Upper lobe of left lung (tissue), 6 donors: ENCODE data around the gene EVC2. TPM values are rescaled to one million over a fixed set of nuclear protein-coding genes. Genes with fewer than 3 reads are reported as not detected.

Experiments used
- ATAC-seq, 2 donors: fragments of 200-7000 bp; cut with Tn5 transposase; one replicate each; pipeline ENCODE4 v1.9.1; 2022; ENCODE audit warnings: mild to moderate bottlenecking in 2 of 2, moderate library complexity in 2 of 2; ENCODE audit not compliant: low FRiP score in 2 of 2
- DNase-seq, 2 donors: peaks; one replicate each; pipeline ENCODE4 v3.0.0-alpha.2; 2019 to 2020
- H3K27ac ChIP-seq, 4 donors: fragments of 200-600 bp; sonication (generic); one replicate each; pipeline ENCODE4 v1.5.1; 2016 to 2019
- H3K27me3 ChIP-seq, 4 donors: fragments of 200-600 bp; sonication (generic); one replicate each; pipeline ENCODE4 v1.5.1; 2017 to 2019
- H3K36me3 ChIP-seq, 4 donors: fragments of 200-600 bp; sonication (generic); one replicate each; pipeline ENCODE4 v1.5.1; 2016 to 2019
- H3K4me1 ChIP-seq, 4 donors: fragments of 200-600 bp; sonication (generic); one replicate each; pipeline ENCODE4 v1.5.1; 2018 to 2019
- H3K4me3 ChIP-seq, 4 donors: fragments of 200-600 bp; sonication (generic); one replicate each; pipeline ENCODE4 v1.5.1; 2017 to 2019; ENCODE audit warnings: mild to moderate bottlenecking in 2 of 4, moderate library complexity in 1 of 4
- H3K9me3 ChIP-seq, 4 donors: fragments of 200-600 bp; sonication (generic); one replicate each; pipeline ENCODE4 v1.5.1; 2018 to 2019
- CTCF ChIP-seq, 6 experiments: fragments of 450-650 bp in 4 of 6; fragments of 200-600 bp in 2 of 6; sonication (generic) in 2 of 6; IDR thresholded peaks; one replicate each; pipeline ENCODE4 v1.5.1; 2016 to 2019; ENCODE audit warnings: antibody characterized with exemption in 6 of 6
- EP300 ChIP-seq, 4 donors: sonication (generic); formaldehyde crosslinking; IDR thresholded peaks; one replicate each; pipeline ENCODE4 v1.5.1; 2017; ENCODE audit warnings: antibody characterized with exemption in 4 of 4, control low read depth in 2 of 4
- POLR2A ChIP-seq, 4 donors: fragments of 450-650 bp; IDR thresholded peaks; one replicate each; pipeline ENCODE4 v1.5.1; 2016 to 2017; ENCODE audit warnings: antibody characterized with exemption in 4 of 4, mild to moderate bottlenecking in 2 of 4
- POLR2AphosphoS5 ChIP-seq, 2 donors: sonication (generic); formaldehyde crosslinking; IDR thresholded peaks; one replicate each; pipeline ENCODE4 v1.5.1; 2017; ENCODE audit warnings: antibody characterized with exemption in 2 of 2
- WGBS, 2 donors: methylation state at CpG; one replicate each; pipeline ENCODE4 v1.1.5; 2017 to 2018; 5-methylcytosine and 5-hydroxymethylcytosine counted together
- total RNA-seq, 6 donors: library from RNA; depleted of rRNA in 4 of 6; stranded (reverse); fragments of >200 nt in 4 of 6; gene quantifications; one replicate each; pipeline versions ENCODE4 v1.1.0 to v1.2.1, GENCODE V29; 2016 to 2021
- donor health status: DM: no; HTN: no; CAD: no; lungs with moderate emphysema.
- donor health status: DM: no; HTN: yes; CAD: no; lungs with severe emphysema.

EVC2 gene
- total RNA-seq, 6 donors from 2014 or later, result 3.2 to 26.2 (median 5.6) TPM

GRCh38 chr4:5539584-5539983 is 168.8 kb downstream of the EVC2 start:
- Histone ChIP-seq H3K36me3 (no peaks in the 10 kb centered on the region), H3K27ac (no peak overlapping the region), H3K4me1 (no peaks in the 10 kb centered on the region), H3K4me3 (no peak overlapping the region), H3K27me3 (no peaks in the 10 kb centered on the region), H3K9me3 (no peaks in the 10 kb centered on the region)
- ATAC-seq (no peak), DNase-seq (no peak)
- no peak for TF ChIP-seq EP300 (IDR thresholded peaks at IDR 0.05)
- no peak for TF ChIP-seq POLR2A (IDR thresholded peaks at IDR 0.05)
- no peak for TF ChIP-seq POLR2AphosphoS5 (IDR thresholded peaks at IDR 0.05)
- no peak for TF ChIP-seq CTCF (IDR thresholded peaks at IDR 0.05)
- 90 to 95% methylated on average over 2 of the region's 2 CpGs for WGBS, 2 donors

- Histone ChIP-seq H3K27ac (no peak overlapping the region), H3K4me3 (no peak overlapping the region), H3K27me3 (no peaks in the 10 kb centered on the region), H3K36me3 (no peaks in the 10 kb centered on the region), H3K4me1 (no peaks in the 10 kb centered on the region), H3K9me3 (no peaks in the 10 kb centered on the region)
- no peak for ATAC-seq
- 85 to 90% methylated on average over 2 of the region's 2 CpGs for WGBS, 2 donors
- TF ChIP-seq CTCF (IDR thresholded peaks at IDR 0.05) (no peak), POLR2AphosphoS5 (IDR thresholded peaks at IDR 0.05) (no peak), EP300 (IDR thresholded peaks at IDR 0.05) (no peak), POLR2A (IDR thresholded peaks at IDR 0.05) (no peak)
- no peak for DNase-seq
Observed at GRCh38 chr4:5532100-5532499, 176.3 kb downstream of the EVC2 start.

GRCh38 chr4:5528031-5528436 is 180.3 kb downstream of the EVC2 start:
- H3K9me3 ChIP-seq, result no peaks in the 10 kb centered on the region
- H3K4me1 ChIP-seq, result peaks cover 0 to 3% (median 0%) of the 10 kb centered on the region in 4 donors
- H3K4me3 ChIP-seq, result no peak overlapping the region
- no peaks in the 10 kb centered on the region for H3K27me3 ChIP-seq
- DNase-seq (no peak), ATAC-seq (no peak)
- TF ChIP-seq POLR2A (IDR thresholded peaks at IDR 0.05) (no peak), EP300 (IDR thresholded peaks at IDR 0.05) (no peak), CTCF (IDR thresholded peaks at IDR 0.05) (no peak), POLR2AphosphoS5 (IDR thresholded peaks at IDR 0.05) (no peak)
- no peak overlapping the region for H3K27ac ChIP-seq
- 94 to 95% methylated on average over 4 of the region's 4 CpGs for WGBS, 2 donors
- H3K36me3 ChIP-seq, result no peaks in the 10 kb centered on the region

GRCh38 chr4:5527211-5527610 is 181.1 kb downstream of the EVC2 start:
- TF ChIP-seq EP300 (IDR thresholded peaks at IDR 0.05) (no peak), CTCF (IDR thresholded peaks at IDR 0.05) (no peak), POLR2A (IDR thresholded peaks at IDR 0.05) (no peak), POLR2AphosphoS5 (IDR thresholded peaks at IDR 0.05) (no peak)
- no peaks in the 10 kb centered on the region for H3K9me3 ChIP-seq
- no peaks in the 10 kb centered on the region for H3K36me3 ChIP-seq
- ATAC-seq (no peak), DNase-seq (no peak)
- no peaks in the 10 kb centered on the region for H3K27me3 ChIP-seq
- no peak overlapping the region for H3K4me3 ChIP-seq
- 42% methylated on average over 3 of the region's 3 CpGs for WGBS, 2 donors
- peaks cover 0 to 3% (median 0%) of the 10 kb centered on the region in 4 donors for H3K4me1 ChIP-seq
- no peak overlapping the region for H3K27ac ChIP-seq

- no peaks in the 10 kb centered on the region for H3K27me3 ChIP-seq
- H3K9me3 ChIP-seq, result no peaks in the 10 kb centered on the region
- TF ChIP-seq CTCF (IDR thresholded peaks at IDR 0.05) (no peak), EP300 (IDR thresholded peaks at IDR 0.05) (no peak), POLR2AphosphoS5 (IDR thresholded peaks at IDR 0.05) (no peak), POLR2A (IDR thresholded peaks at IDR 0.05) (no peak)
- ATAC-seq (no peak), DNase-seq (no peak)
- H3K4me3 ChIP-seq, result no peak overlapping the region
- H3K27ac ChIP-seq, result no peak overlapping the region
- no peaks in the 10 kb centered on the region for H3K36me3 ChIP-seq
- WGBS, 2 donors, result 57 to 59% methylated on average over 3 of the region's 3 CpGs
- peaks cover 0 to 3% (median 0%) of the 10 kb centered on the region in 4 donors for H3K4me1 ChIP-seq
Observed at GRCh38 chr4:5526080-5526846, 182.1 kb downstream of the EVC2 start.
